NCI-H526 (cell line): ENCODE results near the gene KCP.
"Not testable (repeated sequence)": the region's sequence is repeated elsewhere in the genome, so short reads cannot be mapped to it uniquely, and the experiment has no call there.

ENCODE experiments used
- DNase-seq, 2 experiments: peaks; one replicate each; lab custom pipeline; 2025; lab: John Stamatoyannopoulos, UW

KCP gene

DNA sequence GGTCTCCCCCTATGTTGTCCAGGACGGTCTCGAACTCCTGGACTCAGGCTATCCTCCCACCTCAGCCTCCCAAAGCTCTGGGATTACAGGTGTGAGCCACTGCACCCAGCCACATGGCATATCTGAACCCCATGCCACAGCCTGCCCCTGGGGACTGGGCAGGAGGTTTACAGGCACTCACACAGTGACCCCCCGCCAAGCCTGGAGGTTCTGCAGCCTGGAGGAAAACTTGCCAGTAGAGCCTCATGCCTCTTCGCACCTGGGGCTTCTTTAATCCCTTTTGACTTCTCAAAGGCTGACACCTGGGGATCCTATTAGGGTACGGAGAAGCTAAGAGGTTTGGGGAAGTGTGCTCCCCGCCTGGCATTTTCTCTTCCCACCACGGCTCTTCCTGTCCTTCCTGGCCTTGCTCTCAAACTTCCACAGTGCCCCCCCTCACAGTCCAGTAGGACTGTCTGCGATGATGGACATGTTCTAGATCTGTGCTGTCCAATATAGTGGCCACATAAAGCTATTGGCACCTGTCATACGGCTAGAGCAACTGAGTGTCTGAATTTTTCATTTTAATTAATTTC lies 11.4 kb upstream of the KCP start:
- no peak for DNase-seq

DNA sequence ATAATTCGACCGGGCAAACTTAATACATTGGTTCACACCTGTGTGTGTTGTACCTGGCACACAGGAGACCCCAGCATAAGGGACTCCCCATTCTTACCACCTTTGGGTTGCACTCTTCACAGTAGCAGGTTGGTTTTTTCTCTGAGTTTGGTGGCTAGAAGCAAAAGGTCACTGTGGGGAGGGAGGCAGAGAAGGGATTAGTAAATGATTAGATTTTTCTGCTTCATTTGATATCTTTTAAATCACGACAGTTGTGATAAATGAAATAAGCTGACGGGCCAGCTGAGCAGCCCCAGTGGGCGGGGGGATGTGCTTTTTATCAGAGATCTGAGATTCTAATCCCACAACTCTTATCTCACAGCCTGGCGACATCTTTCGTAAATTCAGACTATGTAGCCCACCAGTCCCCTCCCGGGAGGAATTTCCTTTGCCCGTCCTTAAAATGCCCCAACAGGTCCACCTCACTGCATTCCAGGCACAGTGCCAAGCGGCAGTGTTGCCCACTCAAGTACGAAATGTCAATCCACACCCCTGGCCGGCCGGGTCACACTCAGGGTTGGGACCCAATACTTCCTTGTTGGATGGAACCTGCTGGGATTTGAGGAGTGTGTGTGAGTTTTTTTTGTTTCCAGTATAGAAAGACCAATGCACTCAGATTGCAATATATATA lies 10.5 kb upstream of the KCP start:
- no peak for DNase-seq

DNA sequence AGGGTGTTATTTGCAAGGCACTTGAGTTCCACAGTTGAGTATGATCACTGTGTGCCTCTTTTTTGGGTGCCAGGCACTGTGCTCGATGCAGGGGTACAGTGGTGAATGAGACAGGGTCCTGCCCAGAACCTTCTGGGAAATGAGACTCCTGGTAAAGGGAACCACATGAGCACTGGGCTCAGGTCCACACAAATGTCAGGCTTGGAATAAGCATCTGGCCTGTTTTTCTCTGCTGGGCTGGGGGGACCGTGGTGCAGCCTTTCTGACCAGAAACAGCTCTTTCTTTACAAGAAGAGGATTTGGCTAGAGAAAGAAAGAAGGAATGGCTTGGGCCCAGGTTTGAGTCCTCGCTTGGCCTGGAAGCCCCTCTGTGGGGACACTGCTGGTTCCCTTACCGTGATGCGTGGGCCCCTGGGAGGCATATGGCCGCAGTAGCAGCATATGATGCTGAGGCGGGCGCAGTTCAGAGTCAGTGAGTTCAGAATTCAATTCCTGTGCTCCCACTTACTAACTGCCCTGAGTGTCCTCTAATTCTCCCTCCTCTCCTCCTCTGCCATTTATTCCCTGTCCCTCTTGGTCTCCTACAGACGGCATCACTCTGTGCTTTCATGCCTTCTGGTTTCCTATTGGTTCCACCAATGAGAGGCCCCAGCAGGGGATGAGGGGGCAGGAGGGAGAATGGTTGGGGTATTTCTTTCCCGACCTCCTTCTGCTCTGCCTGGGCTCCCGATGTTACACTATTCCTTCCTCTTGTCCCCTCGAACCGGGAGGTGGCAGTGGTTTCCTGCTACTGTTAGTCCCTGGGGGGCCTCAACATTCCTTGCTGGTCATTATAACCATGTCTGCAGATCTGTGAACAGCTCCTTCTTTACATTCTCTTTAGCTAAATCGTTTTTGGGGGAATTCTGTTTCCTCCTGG lies 9.6 kb upstream of the KCP start:
- no peak for DNase-seq

DNA sequence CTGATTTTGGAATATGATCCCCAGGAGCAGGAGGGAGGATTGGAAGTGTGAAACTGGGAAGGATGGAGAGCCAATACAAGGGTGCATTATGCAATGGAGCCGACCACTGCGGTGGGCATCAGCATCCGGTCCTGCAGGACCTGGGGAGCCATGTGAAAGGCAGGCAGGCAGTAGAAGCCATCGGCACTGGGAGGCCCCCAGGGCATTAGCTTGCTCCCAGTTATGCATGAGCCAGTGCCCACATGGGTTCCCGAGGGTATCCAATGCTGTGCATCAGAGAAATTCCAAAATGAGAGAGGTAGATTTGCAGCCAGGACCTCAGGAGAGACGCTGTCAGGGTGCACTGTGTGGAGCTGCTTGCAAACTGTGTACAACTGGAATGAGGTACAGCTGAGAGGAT lies 8.7 kb upstream of the KCP start:
- DNase-seq, result peak in 1 of 2 experiments; percentile 58

DNA sequence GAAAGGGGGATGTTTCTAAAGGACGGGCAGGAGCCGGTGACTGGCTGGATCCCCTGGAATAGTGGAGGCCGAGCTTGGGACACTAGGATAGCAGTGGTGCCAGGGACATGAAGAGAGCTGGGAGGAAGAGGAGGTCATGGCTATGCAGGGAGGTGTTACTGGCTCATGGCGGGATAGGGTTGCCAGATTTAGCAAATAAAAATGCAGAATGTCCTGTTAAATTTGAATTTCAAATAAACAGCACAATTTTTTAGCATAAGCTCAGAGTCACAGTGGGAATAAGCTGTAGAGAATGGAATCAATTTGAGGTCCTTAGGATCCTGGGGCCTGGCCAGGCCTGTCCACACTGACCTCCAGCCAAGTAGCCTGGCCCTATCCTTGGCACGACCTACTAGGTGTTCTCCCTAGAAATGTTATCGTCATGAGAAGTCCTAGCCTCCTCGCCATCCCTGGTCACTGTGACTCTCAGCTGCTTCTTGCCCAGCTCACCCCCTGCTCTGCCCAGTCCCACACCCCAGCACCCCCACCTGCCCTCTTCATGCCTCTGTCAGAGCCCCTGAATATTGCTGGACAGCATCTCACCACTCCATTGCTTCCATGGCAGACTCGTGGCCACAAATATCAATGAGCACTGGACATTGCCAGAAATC lies 7.6 kb upstream of the KCP start:
- DNase-seq, result peak in 1 of 2 experiments; percentile 22

DNA sequence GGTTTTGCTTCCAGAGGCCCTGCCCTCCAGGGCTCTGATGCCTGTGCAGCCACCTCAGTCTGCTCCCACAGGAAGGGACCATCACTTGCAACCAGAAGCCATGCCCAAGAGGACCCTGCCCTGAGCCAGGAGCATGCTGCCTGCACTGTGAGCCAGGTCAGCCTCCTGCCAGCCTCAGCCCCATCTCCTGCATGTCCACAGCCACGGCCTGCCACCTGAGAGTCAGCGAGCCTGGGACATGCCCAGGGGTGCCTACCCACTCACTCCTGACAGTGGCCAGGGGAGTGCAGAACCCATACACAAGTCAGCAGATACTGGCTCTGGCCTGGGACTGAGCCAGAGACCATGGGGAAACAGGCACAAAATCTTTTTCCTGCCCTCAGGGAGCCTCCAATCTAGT lies 6.6 kb upstream of the KCP start:
- DNase-seq, result no peak

DNA sequence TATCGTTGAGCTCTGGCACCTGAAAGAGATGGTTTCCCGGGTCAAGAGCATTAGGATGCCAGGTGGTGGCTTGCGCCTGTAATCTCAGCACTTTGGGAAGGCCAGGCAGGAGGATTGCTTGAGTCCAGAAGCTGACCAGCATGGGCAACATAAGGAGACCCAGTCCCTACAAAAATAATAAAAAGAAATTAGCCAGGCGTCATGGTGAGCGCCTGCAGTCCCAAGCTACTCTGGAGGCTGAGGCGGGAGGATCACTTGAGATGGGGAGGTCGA lies 6.1 kb upstream of the KCP start:
- DNase-seq, result no peak

DNA sequence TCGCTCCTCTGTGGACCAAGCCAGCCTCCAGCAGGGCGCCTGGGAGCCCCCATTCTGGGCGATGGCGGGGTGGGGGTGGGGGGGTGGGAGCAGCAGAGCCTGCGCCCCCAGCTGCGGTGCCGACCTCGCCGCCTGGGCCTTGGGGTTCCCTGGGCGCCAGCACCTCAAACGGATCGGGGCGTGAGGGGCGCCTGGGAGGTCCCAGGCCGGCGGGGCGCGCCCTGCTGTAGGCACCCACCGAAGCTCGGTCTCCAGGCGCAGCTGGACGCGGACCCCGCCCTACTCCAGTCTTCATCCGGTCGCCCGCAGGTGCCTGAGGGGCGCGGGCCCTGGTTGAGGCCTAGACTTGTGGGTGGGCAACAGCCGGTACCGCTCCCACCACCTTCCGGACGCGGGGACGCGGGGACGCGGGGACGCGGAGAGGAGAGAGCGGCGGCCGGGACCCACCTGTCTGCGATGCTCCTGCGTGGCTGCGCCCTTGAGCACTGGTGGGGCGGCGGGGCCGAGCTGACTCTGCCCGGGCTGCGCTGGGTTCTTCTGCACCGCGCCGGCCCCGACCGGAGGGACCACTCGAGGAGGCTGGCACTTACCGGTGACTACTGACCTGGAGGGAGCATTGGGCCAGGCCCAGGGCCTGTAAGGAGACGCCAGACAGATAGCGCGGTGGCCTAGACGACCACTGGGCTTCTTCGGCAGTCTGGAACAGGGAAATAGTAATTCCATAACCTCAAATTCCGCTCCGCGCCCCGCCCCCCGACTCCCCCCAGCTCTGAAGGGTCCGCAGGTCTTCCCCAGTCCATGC lies 5.5 kb upstream of the KCP start:
- DNase-seq, result no peak

DNA sequence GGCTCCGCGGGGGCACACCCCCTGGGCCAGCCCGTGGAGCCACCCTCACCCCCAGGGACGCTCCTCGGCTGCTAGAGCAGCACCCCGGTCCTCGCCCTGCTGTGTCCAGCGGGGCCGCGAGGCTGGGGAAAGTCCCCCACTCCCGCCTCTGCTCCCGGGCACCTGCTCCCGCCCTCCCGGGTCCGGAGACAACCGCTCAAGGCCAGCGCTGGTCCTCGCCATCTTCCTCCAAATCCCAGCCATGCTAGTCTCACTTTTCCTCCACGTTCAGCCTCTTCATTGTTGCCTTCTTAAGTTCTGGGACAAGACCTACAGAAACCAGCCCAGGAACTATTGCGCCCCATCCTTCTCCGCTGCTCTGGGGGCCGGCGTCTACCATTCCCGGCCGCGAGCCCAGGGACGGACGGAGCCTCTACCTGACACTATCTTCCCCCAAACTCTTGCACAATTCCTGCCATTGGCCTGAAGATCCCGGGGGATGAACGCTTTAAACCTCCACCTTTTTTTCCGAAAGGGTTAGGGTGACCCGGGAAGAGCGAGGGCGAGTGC lies 4.8 kb upstream of the KCP start:
- DNase-seq, result no peak

DNA sequence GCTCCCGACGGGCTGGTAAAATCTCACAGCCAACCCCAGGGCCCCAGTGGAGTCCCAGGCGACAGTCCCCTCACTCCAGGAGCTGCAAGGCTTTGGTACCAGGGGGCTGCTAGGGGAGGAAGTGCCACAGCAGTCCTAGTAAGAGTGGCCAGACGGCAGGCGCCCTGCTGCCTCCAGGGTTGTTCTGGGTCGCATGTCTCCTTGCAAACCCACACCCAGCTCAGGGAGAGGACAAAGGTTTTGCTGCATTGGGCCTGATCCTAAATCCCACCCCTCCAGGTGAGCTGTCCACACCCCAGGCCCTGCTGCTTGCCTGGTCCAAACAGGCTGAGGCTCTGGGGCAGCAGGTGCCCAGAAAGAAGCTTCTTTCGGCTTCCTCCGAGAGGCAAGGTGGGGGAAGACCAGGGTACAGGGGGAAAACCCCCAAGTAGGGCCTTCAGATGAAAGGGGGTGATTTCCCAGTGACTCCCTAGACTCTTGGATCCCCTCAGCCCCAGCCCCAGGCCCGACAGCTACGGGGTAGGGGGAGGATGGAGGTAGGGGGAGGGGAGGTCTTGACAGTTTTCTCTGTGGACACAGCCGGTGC lies 4.2 kb upstream of the KCP start:
- no peak for DNase-seq

DNA sequence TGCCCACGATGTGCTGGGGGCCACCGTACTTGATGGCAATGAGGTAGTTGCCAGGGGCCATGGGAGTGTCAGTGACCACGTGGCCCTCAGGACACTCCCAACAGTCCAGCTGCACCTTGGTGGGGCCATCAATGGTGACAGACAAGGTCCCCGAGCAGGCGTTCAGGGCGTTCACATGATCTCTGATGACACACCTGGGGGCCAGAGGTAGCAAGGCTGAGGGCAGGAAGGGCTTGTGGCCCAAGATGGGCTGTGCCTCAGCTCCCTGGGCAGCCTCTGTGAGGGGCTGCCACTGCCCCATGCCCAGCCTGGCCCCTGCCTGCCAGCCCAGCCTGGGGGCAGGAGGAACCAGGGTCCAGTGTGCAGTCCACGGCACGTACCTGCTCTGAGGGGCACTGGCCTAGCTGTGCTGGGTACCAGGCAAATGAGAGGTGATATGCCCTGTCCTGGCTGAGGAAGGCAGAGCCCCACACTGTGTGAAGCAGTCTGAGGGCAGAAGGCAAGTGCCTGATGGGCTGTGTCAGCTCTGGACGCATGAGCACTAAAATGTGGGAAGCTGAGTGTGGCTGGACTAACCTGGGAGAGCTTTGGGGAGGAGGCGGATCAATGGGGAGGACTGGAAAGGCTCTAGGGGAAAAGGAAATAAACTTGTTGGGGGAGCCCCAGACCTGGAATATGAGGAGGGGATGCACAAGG lies 3.5 kb upstream of the KCP start:
- DNase-seq, result no peak

DNA sequence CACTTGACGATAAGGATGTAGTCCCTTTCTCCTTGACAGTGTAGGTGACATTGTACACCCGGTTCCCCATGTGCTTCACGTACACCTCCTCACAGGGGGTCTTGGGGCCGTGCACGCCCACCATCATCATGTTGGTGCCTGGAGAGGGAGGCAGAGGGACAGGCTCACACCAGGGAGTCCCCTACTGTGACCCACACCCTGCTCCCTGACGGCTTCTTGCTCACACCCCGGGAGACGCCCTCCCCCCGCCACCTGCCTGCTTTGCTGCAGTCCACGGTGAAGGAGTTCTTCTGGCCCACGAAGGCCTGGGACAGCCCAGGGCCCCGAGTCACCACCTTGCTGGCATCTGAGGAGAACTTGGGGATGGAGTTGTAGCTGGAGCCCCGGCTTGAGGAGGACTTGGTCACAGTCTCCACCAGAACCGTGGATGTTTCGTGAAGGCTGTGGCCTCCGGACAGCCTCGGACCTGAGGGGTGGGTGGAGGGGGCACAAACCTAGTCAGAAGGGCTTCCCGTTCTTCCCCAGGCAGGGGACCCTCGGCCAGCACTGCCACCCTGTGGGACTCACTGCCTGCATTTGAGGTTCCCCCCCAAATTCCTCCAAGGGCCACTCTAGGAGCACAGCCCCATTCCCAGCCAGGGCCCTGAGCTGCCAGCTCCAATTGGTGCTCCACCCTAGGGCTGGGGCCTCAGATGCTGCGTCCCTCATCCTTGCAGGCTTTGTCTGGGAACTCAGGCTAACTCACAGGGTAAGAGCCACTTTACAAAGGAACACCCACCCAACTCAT lies 2.4 kb upstream of the KCP start:
- DNase-seq, result not testable (repeated sequence)

DNA sequence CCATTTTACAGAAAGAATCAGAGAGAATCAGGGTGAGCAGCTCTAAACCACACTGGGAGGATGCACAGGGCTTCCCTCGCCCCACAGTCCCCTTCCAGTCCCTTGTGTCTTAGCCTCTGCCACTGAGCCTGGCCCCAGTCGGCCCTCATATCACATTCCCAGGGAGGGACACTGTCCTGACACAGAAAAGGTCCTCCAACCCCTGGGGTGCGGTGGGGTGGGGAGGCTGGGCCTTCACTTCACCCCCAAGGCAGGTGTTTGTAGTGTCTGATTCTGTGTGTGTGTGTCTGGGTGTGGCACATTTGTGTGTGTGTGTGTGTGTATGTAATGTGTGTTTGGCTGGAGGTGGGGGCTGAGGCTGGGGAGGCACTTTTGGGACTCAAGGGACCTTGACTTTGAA lies 1.8 kb upstream of the KCP start:
- no peak for DNase-seq

DNA sequence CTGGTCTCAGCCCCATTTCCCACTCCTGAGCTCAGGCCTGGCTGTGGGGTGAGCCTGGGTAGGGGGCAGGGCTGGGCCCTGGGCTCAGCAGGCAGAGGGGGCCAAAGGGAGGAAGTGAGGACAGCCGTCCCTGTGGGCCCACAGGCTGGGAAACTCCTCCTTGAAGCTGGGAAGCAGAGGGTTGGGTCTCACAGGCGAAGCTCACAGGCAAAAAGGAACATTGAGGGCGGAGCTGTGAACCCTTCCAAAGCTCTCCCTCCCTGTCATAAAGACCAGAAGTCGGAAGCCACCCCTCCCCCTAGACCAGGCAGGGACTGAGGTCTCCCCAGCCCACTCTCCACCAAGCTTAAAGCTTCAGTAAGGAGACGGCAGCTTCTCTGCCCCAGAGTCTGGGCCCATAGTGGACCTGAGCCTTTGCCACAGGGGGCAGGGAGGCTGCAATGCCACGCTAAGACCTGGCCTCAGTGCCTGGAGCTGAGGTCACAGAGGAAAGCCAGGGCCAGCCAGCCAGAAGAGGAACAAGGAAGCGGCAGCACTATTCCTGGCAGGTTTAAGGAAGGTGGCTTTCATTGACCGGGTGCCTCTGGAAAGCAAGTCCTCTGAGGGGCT lies 1.0 kb upstream of the KCP start:
- DNase-seq, result peak in 1 of 2 experiments; percentile 30

DNA sequence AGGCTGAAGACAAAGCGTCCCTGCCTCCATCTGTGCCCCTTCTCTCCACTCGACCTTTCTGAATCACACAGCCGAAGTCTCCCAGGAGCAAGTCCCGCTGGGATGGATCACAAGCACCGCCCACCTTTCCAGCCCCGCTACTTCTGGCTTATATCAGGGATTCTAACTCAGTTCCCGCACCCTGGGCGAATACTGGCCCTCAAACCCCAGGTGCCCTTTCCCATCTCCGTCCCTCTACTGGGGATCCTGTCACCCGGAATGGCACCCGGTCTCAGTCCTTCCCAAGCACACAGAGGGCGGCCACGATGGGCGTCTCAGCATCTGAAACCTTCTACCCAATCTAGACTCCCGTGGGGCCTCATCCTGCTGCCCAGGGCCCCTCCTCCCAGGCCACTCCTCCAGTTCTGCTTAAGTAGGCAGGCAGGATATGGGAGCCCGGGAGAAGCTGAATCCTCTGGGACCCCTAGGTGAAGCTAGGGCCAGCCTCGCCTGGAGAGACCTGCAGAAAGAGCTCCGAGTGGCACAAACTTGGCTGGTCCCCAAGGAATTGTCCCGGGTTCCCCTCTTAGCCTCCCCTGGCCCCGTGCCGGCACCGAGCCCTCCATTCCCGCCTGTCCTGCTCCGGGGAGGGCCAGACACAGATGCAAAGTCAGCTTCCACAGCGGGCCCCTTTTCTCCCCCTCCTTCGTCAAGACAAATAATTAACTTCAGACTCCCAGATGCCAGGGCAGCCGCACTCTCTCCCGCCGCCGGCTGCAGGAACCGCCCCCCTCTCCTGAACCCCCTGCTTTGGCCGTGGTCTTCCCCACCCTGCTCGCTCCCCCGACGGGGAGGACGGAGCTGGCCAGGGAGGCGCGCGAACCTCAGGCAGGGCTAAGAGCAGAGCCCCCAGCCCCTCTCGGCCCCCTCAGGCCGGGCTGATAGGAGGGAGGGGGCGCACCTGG lies 612 bp downstream of the KCP start:
- peak in 1 of 2 experiments; percentile 74 for DNase-seq

DNA sequence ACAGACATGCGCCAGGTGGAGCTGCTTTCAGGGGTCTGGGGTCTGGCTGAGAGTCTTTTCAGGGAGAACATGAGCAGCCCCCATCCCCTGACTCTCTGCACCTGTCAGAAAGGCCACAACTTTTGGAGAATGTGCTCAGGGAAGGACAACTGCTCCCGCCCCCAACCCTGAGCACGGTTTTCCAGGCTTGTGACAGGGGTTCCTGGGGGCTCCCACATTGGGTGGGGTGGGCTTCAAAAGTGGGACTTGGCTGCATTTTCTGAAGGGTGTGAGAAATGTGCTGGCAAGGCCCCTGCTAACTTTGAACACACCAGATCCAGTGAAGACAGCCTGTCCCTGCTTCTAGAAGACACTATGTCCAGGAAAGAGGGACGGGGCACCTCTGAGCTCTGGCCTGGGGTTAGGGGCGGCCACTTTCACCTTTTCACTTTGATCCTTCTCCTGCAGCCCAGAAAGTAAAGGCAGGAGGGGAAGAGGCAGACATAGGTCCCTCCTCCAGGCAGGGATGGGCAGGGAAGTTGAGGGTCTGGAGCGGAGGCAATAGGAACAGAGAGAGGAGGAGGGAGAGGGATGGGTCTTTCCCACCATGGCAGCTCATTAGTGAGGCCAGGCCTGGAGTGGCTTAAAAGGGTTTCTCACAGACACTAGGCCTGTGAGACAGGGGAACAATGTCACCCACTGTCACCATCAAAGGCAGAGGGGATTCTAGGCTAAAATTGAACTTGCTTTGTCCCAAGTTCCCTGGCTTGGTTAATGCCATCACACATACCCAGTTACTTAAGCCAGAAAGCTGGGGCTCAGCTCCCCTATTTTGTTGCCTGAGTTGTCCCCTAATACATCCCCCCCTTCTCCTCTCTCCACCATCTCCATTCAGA lies 1.5 kb downstream of the KCP start:
- DNase-seq, result no peak
